HS-5 (cell line): ENCODE results near the gene PGM5.
"Not testable (repeated sequence)": the region's sequence is repeated elsewhere in the genome, so short reads cannot be mapped to it uniquely, and the experiment has no call there.

ENCODE experiments used
- DNase-seq: peaks from one replicate; pipeline ENCODE4 v3.0.0-alpha.2; 2012; ENCODE audit warnings: low read depth

PGM5 gene

GRCh38 chr9:68356380-68357118, at the start of gene PGM5:
Gene PGM5, plus strand, starts transcription at chr9:68356611. Its CDS starts 517 bp downstream, at chr9:68357128.
- not testable (repeated sequence) for DNase-seq

- not testable (repeated sequence) for DNase-seq
These were observed 49.3 kb upstream of the PGM5 start for GRCh38 chr9:68307127-68307526.

GRCh38 chr9:68307654-68308053, 48.8 kb upstream of the PGM5 start:
- DNase-seq: not testable (repeated sequence)

GRCh38 chr9:68311208-68311607, 45.2 kb upstream of the PGM5 start:
- not testable (repeated sequence) for DNase-seq

- DNase-seq: not testable (repeated sequence)
These were observed 38.2 kb upstream of the PGM5 start for GRCh38 chr9:68318209-68318608.

GRCh38 chr9:68323749-68324148, 32.7 kb upstream of the PGM5 start:
- DNase-seq: not testable (repeated sequence)

GRCh38 chr9:68324518-68324917, 31.9 kb upstream of the PGM5 start:
- DNase-seq: not testable (repeated sequence)

GRCh38 chr9:68329106-68329505, 27.3 kb upstream of the PGM5 start:
- not testable (repeated sequence) for DNase-seq

GRCh38 chr9:68330531-68331173, 25.8 kb upstream of the PGM5 start:
- DNase-seq: not testable (repeated sequence)

- DNase-seq: not testable (repeated sequence)
These were observed 24.3 kb upstream of the PGM5 start for GRCh38 chr9:68332122-68332521.

- not testable (repeated sequence) for DNase-seq
These were observed 20.5 kb upstream of the PGM5 start for GRCh38 chr9:68335935-68336334.

GRCh38 chr9:68336639-68337339, 19.6 kb upstream of the PGM5 start:
- not testable (repeated sequence) for DNase-seq

GRCh38 chr9:68338000-68338399, 18.4 kb upstream of the PGM5 start:
- not testable (repeated sequence) for DNase-seq

- not testable (repeated sequence) for DNase-seq
These were observed 14.0 kb upstream of the PGM5 start for GRCh38 chr9:68342265-68343025.

- DNase-seq: not testable (repeated sequence)
These were observed 13.2 kb upstream of the PGM5 start for GRCh38 chr9:68343242-68343641.

GRCh38 chr9:68343992-68344391, 12.4 kb upstream of the PGM5 start:
- DNase-seq: not testable (repeated sequence)

- DNase-seq: not testable (repeated sequence)
These were observed 4.7 kb upstream of the PGM5 start for GRCh38 chr9:68351689-68352088.

- DNase-seq: not testable (repeated sequence)
These were observed 425 bp upstream of the PGM5 start for GRCh38 chr9:68355993-68356379.

- not testable (repeated sequence) for DNase-seq
These were observed 806 bp downstream of the PGM5 start for GRCh38 chr9:68357119-68357714.

- not testable (repeated sequence) for DNase-seq
These were observed 10.6 kb downstream of the PGM5 start for GRCh38 chr9:68366933-68367547.

GRCh38 chr9:68375789-68376188, 19.4 kb downstream of the PGM5 start:
- not testable (repeated sequence) for DNase-seq
